GM19239 (cell line): ENCODE results near the gene TGM3.
"Not testable (repeated sequence)": the region's sequence is repeated elsewhere in the genome, so short reads cannot be mapped to it uniquely, and the experiment has no call there.

Experiments used
- DNase-seq: peaks from one replicate; pipeline ENCODE4 v3.0.0; 2011; ENCODE audit warnings: low spot score; ENCODE audit not compliant: insufficient read length
- FAIRE-seq: peaks from 2 replicates; lab custom pipeline; 2011; peaks lifted over from hg19 to GRCh38; lab: Jason Lieb, UNC

The TGM3 gene

DNA sequence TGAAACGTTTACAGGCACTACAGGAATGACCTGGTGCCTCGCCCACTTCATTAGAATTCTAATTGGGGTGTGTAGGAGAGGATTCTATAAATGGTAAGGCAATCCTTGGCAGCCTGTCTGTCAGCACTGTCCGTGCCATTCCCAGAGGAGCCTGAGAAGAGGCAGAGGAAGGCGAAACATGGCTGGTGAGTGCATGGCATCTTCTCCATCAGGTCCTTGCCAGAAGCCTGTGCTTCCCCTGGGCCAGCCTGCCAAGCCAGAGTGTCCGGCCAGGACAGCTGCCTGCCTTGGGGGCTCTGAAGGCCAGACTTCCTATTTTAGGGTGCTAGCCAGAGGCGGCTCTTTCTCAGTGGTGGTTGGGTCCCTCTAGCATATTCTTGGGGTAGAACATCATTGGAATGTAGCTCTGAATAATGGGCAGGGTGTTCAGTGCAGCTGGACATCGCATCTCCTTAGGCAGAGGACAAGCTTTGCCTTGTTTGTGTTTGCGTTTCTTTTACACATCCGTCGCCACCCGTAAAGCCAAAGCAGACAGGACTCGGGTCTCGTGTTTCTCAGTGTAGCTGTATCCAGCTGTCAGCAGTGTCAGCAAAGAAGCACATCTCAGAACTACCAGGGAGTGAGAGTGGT is at the start of gene TGM3:
Gene TGM3 (plus strand): TSS at position 116 of the 630 bp plus-strand sequence. CDS start 63 bp downstream, at position 179.
- no peak for DNase-seq
- no peak for FAIRE-seq

GRCh38 chr20:2246069-2246491 is 49.7 kb upstream of the TGM3 start:
- FAIRE-seq = no peak
- DNase-seq = no peak

DNA sequence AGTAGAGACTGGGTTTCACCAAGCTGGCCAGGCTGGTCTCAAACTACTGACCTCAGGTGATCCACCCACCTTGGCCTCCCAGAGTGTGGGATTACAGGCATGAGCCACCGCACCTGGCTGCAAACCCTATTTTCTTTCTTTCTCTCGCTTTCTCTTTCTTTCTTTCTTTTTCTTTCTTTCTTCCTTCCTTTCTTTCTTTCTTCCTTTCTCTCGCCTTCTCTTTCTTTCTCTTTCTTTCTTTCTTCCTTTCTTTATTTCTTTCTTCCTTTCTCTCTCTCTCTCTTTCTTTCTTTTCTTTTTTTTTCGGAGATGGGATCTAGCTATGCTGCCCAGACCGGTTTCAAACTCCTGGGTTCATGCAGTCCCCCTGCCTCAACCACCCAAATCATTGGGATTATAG is 47.0 kb upstream of the TGM3 start:
- no peak for DNase-seq
- FAIRE-seq = no peak

DNA sequence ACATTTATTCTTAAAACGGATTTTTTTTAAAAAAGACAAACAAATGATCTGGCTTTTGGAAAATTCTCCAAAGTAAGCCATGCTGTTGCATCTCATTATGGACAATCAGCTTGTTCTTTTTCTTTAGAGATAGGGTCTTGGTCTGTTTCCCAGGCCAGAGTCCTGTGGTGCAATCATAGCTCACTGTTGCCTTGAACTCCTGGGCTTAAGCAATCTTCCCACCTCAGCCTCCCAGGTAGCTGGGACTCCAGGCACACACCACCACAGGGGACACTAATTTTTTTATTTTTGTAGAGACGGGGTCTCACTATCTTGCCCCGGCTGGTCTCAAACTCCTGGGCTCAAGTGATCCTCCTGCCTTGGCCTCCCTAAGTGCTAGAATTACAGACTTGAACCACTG is 45.9 kb upstream of the TGM3 start:
- FAIRE-seq = no peak
- DNase-seq = no peak

- FAIRE-seq = no peak
- no peak for DNase-seq
Observed at GRCh38 chr20:2252419-2252997, 43.3 kb upstream of the TGM3 start.

DNA sequence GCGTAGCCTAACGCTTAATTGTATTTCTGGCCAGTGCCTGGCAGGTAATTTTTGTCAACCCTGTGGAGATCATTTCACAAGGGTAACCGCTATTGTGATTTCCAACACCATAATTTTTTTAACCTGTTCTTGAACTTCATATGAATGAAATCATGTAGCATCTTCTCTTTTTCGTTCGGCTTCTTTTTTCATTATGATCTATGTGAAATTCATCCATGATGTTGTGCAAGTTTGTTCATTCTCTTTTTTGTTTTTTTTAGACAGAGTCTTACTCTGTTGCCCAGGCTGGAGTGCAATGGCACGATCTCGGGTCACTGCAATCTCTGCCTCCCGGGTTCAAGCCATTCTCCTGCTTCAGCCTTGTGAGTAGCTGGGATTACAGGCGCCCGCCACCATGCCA is 42.5 kb upstream of the TGM3 start:
- no peak for DNase-seq
- no peak for FAIRE-seq

GRCh38 chr20:2254333-2254732 is 41.5 kb upstream of the TGM3 start:
- DNase-seq = no peak
- no peak for FAIRE-seq

GRCh38 chr20:2255926-2256531 is 39.8 kb upstream of the TGM3 start:
- FAIRE-seq = no peak

DNA sequence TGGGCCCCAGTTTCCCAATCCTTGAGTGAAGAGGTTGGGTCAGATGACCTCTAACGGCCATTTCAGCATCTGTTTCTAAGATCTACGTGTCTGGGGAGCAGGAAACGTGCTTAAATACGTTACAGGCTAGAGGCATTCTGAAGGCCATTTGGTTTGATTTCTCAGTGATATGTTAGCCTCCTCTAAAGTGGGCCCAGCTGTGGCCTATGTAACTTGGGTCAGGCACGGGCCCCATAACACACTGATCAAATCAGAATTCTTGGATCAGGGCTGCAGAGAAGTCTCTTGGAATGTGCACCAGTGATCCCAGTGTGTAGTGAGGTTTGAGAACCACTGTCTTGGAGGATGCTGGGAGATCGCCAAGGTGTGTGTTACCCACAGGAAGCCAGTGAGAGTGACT is 36.1 kb upstream of the TGM3 start:
- no peak for FAIRE-seq
- no peak for DNase-seq

More at GRCh38 chr20:2255926-2256531, 39.8 kb upstream of the TGM3 start:
- no peak for DNase-seq

DNA sequence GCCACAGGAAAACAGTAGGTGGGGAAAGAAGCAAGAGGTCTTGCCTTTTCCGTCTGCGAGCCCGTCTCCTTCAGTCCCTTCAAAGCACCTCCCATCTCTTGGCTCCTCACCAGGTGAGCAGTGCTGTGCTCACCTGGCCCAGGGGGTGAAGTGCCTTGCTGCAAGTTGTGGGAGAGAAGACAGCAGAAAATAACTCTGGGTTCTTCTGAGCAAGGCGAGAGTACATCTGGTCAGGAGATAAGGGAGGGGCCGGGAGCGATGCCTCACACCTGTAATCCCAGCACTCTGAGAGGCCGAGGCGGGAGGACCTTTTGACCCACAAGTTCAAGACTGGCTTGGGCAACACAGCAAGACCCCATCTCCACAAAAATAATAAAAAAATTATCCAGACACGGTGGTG is 35.6 kb upstream of the TGM3 start:
- no peak for FAIRE-seq
- no peak for DNase-seq

GRCh38 chr20:2261046-2261485 is 34.7 kb upstream of the TGM3 start:
- no peak for DNase-seq
- no peak for FAIRE-seq

- no peak for DNase-seq
- no peak for FAIRE-seq
Observed at GRCh38 chr20:2261629-2262028, 34.2 kb upstream of the TGM3 start.

DNA sequence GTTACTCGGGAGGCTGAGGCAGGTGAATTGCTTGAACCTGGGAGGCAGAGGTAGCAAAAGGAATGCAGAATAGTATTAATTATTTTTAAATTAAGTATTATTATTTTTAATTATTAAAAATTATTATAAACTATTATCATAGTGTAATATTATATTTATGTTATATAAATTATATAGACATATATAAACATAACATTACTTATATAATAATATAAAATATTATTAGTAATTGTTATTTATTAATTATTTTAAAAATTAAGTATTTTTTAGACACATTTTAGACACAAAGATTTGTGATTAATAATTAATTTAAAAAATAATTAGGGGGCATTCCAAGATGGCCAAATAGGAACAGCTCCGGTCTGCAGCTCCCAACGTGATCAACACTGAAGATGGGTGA is 31.7 kb upstream of the TGM3 start:
- DNase-seq (no peak), FAIRE-seq (no peak)

DNA sequence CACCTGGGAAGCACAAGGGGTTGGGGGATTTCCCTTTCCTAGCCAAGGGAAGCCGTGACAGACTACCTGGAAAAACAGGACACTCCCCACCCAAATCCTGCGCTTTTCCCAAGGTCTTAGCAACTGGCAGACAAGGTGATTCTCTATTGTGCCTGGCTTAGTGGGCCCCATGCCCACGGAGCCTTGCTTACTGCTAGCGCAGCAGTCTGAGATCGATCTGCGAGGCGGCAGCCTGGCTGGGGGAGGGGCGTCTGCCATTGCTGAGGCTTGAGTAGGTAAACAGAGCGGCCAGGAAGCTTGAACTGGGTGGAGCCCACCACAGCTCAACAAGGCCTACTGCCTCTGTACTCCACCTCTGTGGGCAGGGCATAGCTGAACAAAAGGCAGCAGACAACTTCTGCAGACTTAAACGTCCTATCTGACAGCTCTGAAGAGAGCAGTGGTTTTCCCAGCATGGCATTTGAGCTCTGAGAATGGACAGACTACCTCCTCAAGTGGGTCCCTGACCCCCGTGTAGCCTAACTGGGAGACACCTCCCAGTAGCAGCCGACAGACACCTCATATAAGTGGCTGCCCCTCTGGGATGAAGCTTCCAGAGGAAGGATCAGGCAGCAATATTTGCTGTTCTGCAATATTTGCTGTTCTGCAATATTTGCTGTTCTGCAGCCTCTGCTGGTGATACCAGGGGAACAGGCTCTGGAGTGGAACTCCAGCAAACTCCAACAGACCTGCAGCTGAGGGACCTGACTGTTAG is 31.0 kb upstream of the TGM3 start:
- not testable (repeated sequence) for DNase-seq, FAIRE-seq

- no peak for DNase-seq
- FAIRE-seq = no peak
Observed at GRCh38 chr20:2273634-2274302, 22.0 kb upstream of the TGM3 start.

GRCh38 chr20:2276015-2276414 is 19.8 kb upstream of the TGM3 start:
- no peak for DNase-seq
- no peak for FAIRE-seq

- FAIRE-seq = no peak
- no peak for DNase-seq
Observed at GRCh38 chr20:2279253-2279779, 16.5 kb upstream of the TGM3 start.

- no peak for FAIRE-seq
- no peak for DNase-seq
Observed at GRCh38 chr20:2280082-2280481, 15.7 kb upstream of the TGM3 start.

DNA sequence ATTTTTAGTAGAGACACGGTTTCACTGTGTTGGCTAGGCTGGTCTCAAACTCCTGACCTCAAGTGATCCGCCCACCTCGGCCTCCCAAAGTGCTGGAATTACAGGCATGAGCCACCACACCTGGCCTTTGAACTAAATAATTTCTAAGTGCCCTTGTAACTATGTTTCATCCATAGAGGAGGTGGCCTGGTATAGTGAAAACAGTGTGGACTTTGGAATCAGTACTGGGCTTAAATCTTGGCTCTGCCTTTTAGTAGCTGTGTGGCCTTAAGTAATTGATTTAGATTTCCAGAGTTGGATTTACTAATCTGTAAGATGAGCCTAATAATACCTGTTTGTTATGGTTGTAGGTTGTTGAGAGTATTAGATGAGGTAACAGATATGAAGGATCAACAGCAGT is 14.2 kb upstream of the TGM3 start:
- DNase-seq = no peak
- no peak for FAIRE-seq

- FAIRE-seq (no peak), DNase-seq (no peak)
Observed at GRCh38 chr20:2282181-2282580, 13.6 kb upstream of the TGM3 start.
